PC-9 (cell line): Measurements from ENCODE around the gene PPIL1.

Source experiments
- CTCF ChIP-seq: fragments of 200-600 bp; sonication (generic); conservative IDR thresholded peaks from 2 replicates; pipeline ENCODE4 v1.6.1; 2017; ENCODE audit warnings: mixed run types, antibody characterized with exemption, mild to moderate bottlenecking, moderate library complexity
- EZH2 ChIP-seq: fragments of 200-600 bp; sonication (generic); IDR thresholded peaks from 2 replicates; pipeline ENCODE4 v1.8.0; 2017; ENCODE audit warnings: antibody characterized with exemption, low read depth

GRCh38 chr6:36884610-36885009 lies 10.0 kb upstream of the PPIL1 start:
- no peak for TF ChIP-seq CTCF
- TF ChIP-seq EZH2 = no peak
